GM21737 (cell line): ENCODE measurements around the gene KMT2C.

Experiments
- ATAC-seq: cut with Tn5 transposase; IDR thresholded peaks from one replicate; pipeline ENCODE4 v1.9.1; 2021; ENCODE audit warnings: mild to moderate bottlenecking, moderate library complexity; ENCODE audit not compliant: unreplicated experiment

The KMT2C gene

DNA sequence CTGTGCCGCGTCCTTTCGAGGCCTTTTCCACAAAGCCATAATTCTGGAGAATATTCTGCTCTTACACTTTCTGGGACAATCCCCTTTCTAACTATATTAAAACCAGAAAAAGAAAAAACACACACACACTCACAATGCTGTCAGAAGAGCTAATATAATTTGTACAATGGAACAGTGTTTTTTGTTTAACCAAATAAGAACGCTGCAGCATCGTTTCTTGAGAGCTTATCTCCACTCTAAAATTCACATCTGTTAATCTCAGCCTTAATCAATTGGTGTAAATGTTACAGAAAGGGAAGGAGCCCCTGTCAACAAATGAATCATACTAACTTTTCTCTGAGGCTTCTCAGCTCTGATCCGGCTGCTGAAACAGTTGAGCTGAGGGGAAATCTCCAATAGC, 286.4 kb downstream of the KMT2C start:
- no peak for ATAC-seq

DNA sequence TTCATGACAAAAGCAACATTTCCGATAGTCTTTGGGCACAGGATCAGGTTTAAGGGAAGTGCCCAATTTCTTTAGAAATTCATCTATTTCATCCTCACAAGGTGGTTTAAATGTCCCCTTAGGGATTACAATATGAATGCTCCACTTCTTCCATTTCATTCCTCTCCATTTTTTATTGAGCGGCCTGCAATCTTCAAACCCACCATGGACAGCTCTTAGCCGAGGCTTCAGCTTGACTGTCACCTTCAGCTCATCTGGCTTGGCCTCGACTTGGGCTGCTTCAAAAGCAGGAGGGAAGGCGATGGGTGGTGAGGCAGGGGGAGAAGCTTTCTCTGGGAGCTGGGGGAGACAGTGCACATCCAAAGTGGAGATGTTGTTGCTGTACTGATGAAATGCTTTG, 287.1 kb downstream of the KMT2C start:
- no peak for ATAC-seq

DNA sequence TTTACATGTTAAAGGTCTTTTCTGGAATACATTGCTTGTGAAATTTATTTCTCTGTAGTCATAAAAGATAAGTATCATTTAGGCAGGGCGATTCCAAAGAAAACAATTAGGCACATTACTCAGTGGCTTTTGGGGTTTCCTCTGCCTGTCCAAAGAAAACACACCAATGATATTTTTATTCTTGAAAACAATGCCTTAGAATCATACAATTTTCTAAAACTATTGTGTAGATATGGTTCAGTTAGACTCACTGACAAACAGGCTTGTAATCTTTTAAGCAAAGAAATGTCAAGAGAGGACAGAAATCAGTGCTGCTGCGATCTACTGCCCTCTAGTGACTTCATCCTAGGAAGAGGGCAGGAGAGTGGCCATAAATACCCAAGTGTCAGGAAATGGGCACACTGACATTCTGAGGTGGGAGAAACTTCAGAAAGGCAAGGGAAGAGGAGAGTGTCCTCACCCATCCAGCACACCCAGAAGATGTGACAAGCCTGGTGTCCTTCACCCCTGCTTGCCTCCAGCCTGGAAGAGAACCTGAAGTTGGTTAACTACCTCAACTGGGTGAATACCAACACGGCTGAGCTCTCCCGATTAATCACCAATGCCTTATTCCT, 289.8 kb downstream of the KMT2C start:
- ATAC-seq = no peak

DNA sequence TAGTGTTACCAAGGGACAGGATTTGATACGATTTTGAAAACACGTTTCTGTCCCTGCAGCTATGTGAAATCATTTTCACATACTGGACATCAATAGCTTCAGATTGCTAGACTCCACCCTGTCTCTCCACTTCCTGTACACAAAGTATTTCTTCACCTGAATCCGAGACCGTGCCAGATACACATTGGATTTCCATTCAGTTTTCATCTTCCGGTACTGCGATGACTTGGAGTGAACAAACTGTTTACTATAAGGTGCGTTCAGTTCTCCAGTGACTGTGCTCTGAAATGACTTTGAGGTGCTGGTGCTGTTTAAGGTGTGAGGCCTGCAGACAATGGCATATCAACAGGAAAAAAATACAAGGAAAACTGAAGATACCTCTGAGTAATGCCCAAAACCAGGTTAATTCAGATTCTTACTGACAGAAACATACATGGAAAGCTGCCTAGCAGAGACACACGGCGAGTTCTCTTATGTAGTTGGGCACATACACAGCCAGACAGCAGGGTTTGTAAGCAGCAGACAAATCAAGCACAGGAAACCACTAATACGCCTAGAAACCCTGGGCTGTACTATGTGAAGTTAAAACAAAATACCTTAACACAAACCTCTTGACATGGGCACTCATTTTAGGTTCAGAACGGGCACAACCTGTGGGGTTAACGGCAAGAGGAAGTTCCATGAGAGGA, 291.1 kb downstream of the KMT2C start:
- no peak for ATAC-seq

DNA sequence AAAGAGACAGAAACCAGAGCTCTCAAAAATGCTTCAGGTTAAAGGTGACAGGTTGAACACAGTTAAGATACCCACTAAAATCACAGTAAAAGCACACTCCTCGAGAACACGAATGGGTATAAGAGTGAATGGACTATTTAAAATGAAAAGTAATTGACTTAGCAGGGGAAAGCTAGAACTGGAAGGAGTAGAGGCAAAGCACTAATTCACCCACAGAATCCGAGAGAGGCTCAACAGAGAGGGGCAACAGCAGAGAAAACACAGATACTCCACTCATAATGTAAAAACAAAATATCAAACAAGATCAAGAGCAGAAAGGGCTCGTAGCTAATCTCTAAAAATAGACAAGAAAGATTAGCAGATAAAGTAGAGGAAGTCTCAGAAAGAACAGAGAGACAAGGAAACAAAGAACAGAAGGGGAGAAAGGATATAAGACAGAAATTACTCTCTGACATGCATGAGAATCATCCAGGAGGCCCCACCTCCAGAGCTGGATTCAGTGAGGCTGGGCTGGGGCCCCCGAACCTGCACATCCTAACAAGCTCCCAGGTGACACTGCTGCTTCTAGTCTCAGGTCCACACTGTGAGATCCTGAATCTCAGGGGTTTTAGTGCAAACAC, 292.7 kb downstream of the KMT2C start:
- ATAC-seq = no peak

DNA sequence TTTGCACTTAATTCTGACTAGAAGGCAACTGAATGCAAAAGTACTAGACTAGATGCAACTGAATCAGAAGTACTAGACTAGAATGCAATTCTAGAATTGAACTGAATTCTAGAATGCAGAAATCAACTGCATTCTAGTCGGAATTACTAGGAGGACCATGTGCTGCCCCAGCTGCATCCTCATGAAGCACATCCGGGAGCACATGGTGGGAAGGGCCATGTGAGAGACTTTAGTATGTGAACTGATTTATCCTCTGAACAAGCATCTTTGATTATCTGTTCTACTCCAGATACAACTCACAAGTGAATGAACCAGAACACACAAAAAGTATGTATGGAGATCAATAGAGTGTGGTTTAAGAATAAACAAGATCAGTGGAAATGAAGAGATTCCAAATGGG, 295.2 kb downstream of the KMT2C start:
- ATAC-seq = no peak

DNA sequence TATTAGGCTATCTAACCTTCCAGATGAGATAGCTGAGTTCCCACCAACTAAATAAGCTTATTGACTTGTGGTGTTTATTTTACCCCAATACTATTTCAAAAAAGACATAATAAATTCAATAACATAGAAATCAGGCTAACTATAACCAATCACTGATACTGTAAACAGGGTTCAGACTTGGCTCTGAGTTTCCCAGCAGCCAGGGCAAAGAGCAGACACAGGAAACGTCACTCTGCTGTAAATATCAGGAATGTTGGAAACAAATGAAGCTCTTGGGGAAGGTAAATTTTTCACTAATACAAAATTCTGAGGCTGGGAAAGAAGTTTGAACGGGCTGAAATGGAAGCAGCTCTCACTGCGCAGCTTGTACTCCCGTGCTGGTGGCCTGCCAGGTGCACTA, 295.7 kb downstream of the KMT2C start:
- ATAC-seq = no peak

DNA sequence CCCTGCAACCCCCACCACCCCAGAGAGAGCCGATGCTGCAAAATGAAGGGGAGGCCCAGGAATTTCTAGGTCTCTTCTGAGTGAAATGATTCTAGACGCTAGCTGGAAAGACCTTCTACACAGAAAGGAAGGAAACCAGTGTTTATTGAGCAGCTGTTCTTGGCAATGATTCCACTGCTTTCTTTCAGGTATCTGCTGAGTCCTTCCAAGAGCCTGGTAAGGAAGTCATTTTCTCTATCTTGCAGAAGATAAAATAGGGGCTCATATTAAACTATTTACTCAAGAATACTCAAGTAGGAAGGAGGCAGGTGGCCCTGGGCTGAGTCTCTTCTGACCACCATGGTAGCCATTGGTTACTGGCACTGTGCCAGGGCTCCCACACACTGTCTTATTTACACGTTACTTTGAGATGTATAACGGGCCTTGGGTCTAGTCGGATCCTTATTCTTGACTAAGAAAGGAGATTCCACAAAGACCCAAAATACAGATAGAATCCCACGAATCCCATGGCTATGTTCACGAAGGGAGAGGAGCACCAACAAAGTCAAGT, 298.3 kb downstream of the KMT2C start:
- ATAC-seq = no peak

DNA sequence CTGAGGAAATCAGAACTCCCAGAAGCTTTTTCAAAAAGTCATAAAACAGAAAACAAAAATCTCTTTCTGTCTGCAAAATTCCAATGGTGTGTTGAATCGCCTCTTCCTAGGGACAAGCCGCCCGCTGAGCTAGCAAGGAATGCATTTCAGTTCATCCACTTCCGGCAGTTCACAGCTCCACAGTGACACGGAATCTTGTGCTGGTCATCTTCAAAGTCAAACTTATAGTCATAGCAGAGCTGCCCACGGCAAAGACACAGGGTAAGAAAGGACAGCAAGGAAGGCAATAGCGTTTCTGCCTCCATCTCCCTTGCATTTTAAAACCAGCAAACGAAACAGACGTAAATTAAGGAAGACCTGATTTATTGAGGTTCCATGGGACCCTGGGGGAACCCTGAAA, 299.1 kb downstream of the KMT2C start:
- no peak for ATAC-seq

DNA sequence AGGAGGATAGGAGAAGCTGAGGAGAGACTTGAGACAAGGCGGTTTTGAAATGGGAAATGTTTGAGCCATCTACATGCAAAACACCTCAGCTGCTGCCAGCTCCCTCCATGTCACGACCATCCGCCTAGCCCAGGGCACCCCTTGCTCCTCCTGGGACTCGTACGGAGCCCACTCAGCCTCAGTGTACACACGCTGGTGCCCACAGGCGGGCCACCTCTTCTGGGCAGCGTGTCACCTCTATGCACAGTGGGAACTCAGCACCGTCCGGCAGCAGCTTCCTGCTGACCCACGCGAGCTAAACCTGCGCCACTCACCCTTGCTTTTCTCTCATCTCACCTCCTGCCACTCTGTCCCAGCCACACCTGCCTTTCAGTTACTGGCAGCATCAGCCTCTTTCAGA, 302.0 kb downstream of the KMT2C start:
- no peak for ATAC-seq

DNA sequence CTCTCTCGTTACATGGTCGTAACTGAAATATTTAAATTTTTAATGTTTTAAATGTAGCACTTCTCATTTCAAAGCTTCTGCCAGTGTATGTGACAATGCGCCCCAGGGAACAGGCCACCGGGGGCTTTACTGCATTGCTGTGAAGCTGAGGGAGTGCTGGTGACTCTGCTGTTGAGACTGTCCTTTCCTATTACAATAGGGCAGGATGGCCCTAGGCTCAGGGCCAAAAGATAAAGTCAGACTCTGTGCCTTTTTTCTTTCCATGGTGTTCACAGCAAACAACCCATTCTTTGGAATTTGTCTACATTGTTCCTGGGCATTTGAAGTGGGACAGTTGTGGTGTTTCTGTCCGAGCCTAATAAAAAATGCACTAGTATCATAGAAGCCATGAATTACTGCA, 303.0 kb downstream of the KMT2C start:
- ATAC-seq = no peak

DNA sequence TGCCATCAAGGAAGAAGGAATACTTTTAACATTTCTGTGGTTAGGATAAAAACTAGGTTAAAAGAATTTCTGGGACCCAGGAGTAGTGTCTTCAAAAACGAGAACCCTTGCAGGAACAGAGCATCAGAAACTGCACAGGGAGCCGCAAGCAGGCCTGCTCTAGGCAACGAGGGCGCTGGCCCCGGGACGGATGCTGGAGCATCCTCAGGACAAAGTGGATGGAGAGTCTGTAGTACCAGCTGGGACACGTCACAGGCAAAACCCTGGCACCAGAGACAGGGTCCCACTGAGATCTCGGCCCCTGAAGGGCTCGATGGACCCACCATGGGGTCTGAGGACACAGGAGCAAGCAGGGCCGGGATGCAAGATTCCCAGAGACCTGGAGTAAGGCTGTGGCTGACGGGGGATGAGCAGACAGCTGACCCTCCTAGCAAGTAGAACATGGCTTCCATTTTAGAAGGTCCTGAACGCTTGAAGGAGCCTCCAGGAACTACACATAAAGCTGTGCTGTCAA, 303.8 kb downstream of the KMT2C start:
- no peak for ATAC-seq

DNA sequence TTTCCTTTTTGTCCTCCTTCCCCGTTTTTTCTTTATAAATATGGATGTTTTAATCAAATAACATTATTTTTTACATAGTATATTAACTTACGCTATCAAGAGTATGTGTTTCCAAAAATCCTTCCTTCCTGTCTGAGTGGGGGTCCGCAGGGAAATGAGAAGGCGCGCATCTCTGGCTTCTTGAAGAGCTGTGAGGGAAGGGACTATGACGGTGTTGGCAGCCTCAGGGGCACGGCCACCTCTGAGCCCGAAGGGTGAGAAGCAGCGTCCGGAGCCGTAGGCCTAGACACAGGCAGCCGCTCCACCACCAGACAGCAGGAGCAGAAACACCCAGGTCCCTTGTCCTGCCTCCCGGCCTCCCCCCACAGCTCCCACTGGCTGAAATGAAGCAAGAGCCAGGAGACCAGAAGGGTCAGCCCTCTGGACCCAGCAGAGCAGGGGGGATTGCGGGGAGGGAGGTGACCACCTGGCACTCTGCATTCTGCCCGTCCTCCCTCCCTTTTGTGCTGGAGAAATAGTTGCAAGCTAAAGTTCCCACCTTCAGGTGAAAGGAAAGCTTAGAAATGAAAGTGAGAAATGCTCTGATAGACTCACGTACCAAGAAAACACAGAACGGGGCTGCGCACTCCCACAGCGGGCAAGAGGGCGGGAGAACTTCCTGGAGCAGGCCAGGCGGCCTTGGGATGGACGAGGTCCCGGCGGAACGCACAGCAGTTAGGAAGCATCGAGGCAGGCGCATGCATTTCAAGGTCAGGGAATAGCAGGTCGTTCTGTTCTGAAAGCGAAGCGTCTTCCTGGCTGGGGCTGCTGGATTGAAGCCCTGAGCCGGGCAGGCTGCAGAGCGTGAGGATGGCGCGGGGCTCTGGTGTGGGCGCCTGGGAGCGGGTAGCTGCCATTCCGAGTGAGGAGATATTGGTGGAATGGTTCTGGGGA, 304.9 kb downstream of the KMT2C start:
- no peak for ATAC-seq

DNA sequence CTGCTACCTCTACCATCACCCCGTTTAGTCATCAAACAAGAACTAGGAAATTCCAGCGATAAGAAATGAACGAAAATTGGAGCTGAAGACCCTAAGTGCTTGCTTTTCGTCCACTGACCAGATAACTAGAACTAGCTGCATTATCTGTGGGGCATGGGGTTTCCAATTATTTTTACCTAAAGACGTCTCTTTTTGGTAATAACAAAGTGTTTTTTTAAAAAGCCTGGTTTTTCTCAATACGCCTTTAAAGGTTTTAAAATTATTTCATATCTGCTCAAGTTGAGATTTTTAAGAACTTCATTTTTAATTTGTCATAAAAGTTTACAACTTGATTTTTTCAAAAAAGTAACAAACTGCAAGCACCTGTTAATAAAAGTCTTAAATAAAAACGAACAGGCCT, 306.1 kb downstream of the KMT2C start:
- no peak for ATAC-seq

DNA sequence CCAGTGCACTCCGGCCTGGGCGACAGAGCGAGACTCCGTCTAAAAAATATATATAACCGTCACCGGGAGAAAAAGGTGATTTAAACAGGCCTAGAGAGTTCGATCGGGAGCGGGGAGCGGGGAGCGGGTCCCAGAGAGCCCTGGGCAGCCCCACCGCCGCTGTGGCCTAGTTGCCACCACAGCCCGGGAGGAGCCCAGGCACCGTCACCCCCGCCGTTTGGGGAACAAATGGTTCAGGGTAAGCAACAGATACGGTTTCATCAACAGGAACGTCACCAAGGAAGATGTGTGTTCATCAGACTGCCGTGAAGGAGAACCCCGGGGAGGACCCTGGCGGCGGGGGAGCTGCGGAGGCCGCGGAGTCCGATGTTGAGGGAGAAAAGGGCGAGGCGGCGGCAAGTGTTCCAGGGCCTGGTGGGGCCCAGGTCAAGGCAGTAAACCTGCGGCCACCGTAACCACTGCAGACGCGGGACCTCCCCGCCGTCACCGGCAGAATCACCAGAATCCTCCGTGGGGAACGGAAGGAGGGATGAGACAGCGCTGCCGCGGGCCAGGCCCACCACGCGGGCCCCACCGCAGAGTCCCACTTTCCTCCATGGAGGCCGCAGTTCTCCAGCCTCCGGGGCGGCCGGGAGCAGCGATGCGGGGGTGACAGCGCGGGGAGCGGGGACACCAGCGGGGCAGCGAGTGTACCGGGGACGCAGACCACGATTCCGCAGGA, 306.9 kb downstream of the KMT2C start:
- ATAC-seq = no peak

DNA sequence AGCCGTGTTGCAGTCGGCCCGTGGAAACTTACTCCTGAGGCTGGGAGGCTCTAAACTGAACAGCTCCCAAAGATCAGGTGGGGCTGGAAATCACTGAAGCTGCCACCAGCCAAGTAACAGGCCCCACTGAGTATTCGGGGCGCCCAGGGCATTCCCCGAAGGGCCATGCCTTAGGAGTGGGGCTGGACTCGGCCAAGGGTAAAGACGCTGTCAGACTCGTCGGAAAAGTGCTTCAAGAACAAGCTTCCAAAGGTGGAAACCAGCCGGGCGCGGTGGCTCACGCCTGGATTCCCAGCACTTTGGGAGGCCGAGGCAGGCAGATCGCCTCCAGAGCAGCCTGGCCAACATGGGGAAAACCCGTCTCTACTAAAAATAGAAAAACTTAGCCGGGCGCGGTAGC, 307.6 kb downstream of the KMT2C start:
- ATAC-seq = no peak

DNA sequence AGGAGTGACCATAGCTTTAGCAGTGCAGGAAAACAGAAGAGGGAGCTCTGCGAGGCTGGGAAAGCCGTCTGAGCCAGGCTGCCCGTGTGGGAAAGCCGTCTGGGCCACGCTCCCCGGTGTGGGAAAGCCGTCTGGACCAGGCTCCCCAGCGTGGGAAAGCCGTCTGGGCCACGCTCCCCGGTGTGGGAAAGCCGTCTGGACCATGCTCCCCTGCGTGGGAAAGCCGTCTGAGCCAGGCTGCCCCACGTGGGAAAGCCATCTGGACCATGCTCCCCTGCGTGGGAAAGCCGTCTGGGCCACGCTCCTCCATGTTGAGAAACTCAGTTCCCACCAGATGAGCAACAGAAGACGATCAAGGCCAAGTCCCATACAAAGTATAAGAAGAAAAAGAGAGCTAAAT, 308.6 kb downstream of the KMT2C start:
- ATAC-seq = no peak

DNA sequence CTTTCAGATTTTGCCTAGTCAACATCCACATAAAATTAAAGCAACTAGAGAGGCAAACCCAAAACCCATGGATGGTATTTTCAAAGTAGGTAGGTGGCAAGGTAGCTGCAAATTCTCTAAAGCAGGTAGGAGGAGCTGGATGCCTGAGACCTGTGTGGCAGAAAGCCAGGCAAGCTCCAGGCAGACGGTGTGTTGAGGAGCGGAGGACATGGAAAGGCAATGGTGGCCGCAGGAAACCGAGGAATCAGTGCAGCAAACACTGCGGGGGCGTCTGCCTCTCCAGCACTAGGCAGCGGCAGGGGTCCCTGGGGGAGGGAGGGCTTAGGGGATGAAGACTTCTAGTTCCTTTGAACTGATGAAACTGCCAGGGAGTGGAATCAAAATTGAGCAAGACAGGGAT, 309.1 kb downstream of the KMT2C start:
- no peak for ATAC-seq

DNA sequence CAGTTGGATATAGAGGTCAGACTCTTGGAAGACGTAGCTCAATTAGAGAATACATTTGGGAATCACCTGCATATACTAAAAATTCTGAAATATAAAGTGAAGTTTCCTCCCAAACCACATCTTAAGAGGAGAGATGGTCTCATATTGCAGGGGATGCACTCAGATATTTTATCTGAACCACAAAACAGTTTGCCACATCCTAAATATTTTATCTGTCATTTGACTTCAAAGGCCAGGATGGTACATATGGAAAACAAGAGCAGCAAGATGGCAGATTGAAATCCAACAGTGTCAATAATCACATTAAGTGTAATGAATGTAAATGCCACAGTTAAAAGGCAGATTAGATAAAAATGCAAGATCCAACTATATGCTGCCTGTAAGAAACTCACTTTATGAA, 313.3 kb downstream of the KMT2C start:
- no peak for ATAC-seq

DNA sequence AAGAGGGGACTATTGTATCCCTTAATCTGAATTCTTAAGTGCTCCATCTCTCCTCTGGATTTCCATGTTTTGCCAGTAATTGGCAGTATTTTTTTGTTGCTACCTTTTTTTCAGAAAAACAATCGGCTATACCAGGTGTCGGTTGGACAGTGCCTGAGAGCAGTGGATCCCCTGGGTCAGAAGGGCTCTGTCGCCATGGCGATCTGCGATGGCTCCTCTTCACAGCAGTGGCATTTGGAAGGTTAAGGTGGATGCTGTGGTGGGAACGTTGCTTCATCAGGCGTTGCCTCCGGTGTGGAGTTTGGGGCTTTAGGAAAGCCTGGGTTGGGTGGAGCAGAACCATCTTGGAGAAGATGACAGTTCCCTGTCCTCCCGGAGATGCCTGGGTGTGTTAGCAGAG, 314.4 kb downstream of the KMT2C start:
- no peak for ATAC-seq
